Activated naive CD8-positive, alpha-beta T cell treated with anti-CD3 and anti-CD28 coated beads, Interleukin-2, amount 50 U/mL, for 24 hours (primary cell): Measurements from ENCODE around the gene LRGUK.
"Not testable (repeated sequence)": the region's sequence is repeated elsewhere in the genome, so short reads cannot be mapped to it uniquely, and the experiment has no call there.

Source experiments
- ATAC-seq: fragments of 150-1000 bp; cut with Tn5 transposase; one replicate; pipeline ENCODE4 v1.10.0; 2021
- DNase-seq: peaks from one replicate; pipeline ENCODE4 v3.0.0; 2021
- H3K27ac Mint-ChIP-seq: one replicate; pipeline ENCODE4 v1.8.0; 2021; ENCODE audit warnings: mild to moderate bottlenecking, mixed read lengths
- H3K27me3 Mint-ChIP-seq: one replicate; pipeline ENCODE4 v1.8.0; 2021; ENCODE audit warnings: mixed read lengths
- H3K36me3 Mint-ChIP-seq: one replicate; pipeline ENCODE4 v1.8.0; 2021; ENCODE audit warnings: low read depth, mixed read lengths
- H3K4me1 Mint-ChIP-seq: one replicate; pipeline ENCODE4 v1.8.0; 2021; ENCODE audit warnings: mixed read lengths
- H3K4me3 Mint-ChIP-seq: one replicate; pipeline ENCODE4 v1.8.0; 2021; ENCODE audit warnings: mild to moderate bottlenecking, moderate library complexity, mixed read lengths
- H3K9me3 Mint-ChIP-seq: one replicate; pipeline ENCODE4 v1.8.0; 2021; ENCODE audit warnings: mixed read lengths

Gene LRGUK

GRCh38 chr7:134280508-134280907, 153.4 kb downstream of the LRGUK start:
- Mint-ChIP-seq H3K4me3 (no peak overlapping the region), H3K9me3 (no peaks in the 10 kb centered on the region)

GRCh38 chr7:134284011-134284410, 156.9 kb downstream of the LRGUK start:
- Mint-ChIP-seq H3K9me3 (no peaks in the 10 kb centered on the region), H3K27ac (no peak overlapping the region), H3K4me3 (no peak overlapping the region), H3K36me3 (no peaks in the 10 kb centered on the region), H3K27me3 (peaks cover 11% of the 10 kb centered on the region), H3K4me1 (no peaks in the 10 kb centered on the region)
- DNase-seq (no peak), ATAC-seq (no peak)

More at GRCh38 chr7:134280508-134280907, 153.4 kb downstream of the LRGUK start:
- H3K27ac Mint-ChIP-seq: no peak overlapping the region
- H3K36me3 Mint-ChIP-seq: no peaks in the 10 kb centered on the region
- H3K4me1 Mint-ChIP-seq: no peaks in the 10 kb centered on the region
- ATAC-seq: no peak
- DNase-seq: no peak
- H3K27me3 Mint-ChIP-seq: peaks cover 30% of the 10 kb centered on the region

GRCh38 chr7:134284952-134285351, 157.8 kb downstream of the LRGUK start:
- no peaks in the 10 kb centered on the region for H3K4me1 Mint-ChIP-seq
- H3K27ac Mint-ChIP-seq: no peak overlapping the region

GRCh38 chr7:134287916-134288659, 160.9 kb downstream of the LRGUK start:
- Mint-ChIP-seq H3K27ac (no peak overlapping the region), H3K36me3 (peaks cover under 1% of the 10 kb centered on the region), H3K4me1 (peaks cover under 1% of the 10 kb centered on the region), H3K27me3 (no peaks in the 10 kb centered on the region), H3K4me3 (no peak overlapping the region), H3K9me3 (no peaks in the 10 kb centered on the region)
- ATAC-seq (no peak), DNase-seq (no peak)

More at GRCh38 chr7:134284952-134285351, 157.8 kb downstream of the LRGUK start:
- H3K9me3 Mint-ChIP-seq: no peaks in the 10 kb centered on the region
- H3K4me3 Mint-ChIP-seq: no peak overlapping the region
- ATAC-seq (no peak), DNase-seq (no peak)
- peaks cover 8% of the 10 kb centered on the region for H3K27me3 Mint-ChIP-seq
- H3K36me3 Mint-ChIP-seq: no peaks in the 10 kb centered on the region

GRCh38 chr7:134289423-134289822, 162.3 kb downstream of the LRGUK start:
- Mint-ChIP-seq H3K36me3 (peaks cover 7% of the 10 kb centered on the region), H3K4me1 (peaks cover 2% of the 10 kb centered on the region), H3K9me3 (no peaks in the 10 kb centered on the region), H3K27me3 (no peaks in the 10 kb centered on the region), H3K4me3 (no peak overlapping the region), H3K27ac (no peak overlapping the region)
- ATAC-seq (no peak), DNase-seq (no peak)

GRCh38 chr7:134289841-134290240, 162.7 kb downstream of the LRGUK start:
- Mint-ChIP-seq H3K27me3 (no peaks in the 10 kb centered on the region), H3K36me3 (peaks cover 11% of the 10 kb centered on the region), H3K27ac (no peak overlapping the region), H3K4me3 (no peak overlapping the region), H3K9me3 (no peaks in the 10 kb centered on the region), H3K4me1 (peaks cover 2% of the 10 kb centered on the region)
- no peak for DNase-seq
- no peak for ATAC-seq

- no peak for DNase-seq
- ATAC-seq: no peak
- Mint-ChIP-seq H3K27ac (no peak overlapping the region), H3K4me1 (peaks cover 2% of the 10 kb centered on the region), H3K9me3 (no peaks in the 10 kb centered on the region), H3K4me3 (no peak overlapping the region), H3K36me3 (peaks cover 16% of the 10 kb centered on the region), H3K27me3 (no peaks in the 10 kb centered on the region)
These were observed 163.1 kb downstream of the LRGUK start for GRCh38 chr7:134290286-134290685.

GRCh38 chr7:134293002-134293740, 166.0 kb downstream of the LRGUK start:
- no peaks in the 10 kb centered on the region for H3K9me3 Mint-ChIP-seq
- ATAC-seq (no peak), DNase-seq (no peak)
- H3K4me1 Mint-ChIP-seq: peaks cover 2% of the 10 kb centered on the region
- peaks cover 28% of the 10 kb centered on the region for H3K36me3 Mint-ChIP-seq
- H3K27me3 Mint-ChIP-seq: no peaks in the 10 kb centered on the region
- no peak overlapping the region for H3K4me3 Mint-ChIP-seq
- H3K27ac Mint-ChIP-seq: no peak overlapping the region

- not testable (repeated sequence) for H3K4me3 Mint-ChIP-seq, DNase-seq, ATAC-seq, H3K27ac Mint-ChIP-seq, H3K9me3 Mint-ChIP-seq, H3K27me3 Mint-ChIP-seq, H3K4me1 Mint-ChIP-seq
- peaks cover 39% of the 10 kb centered on the region for H3K36me3 Mint-ChIP-seq
These were observed 168.8 kb downstream of the LRGUK start for GRCh38 chr7:134295982-134296381.

GRCh38 chr7:134297489-134297888, 170.3 kb downstream of the LRGUK start:
- Mint-ChIP-seq H3K4me3 (no peak overlapping the region), H3K4me1 (peaks cover 2% of the 10 kb centered on the region), H3K9me3 (no peaks in the 10 kb centered on the region), H3K27me3 (no peaks in the 10 kb centered on the region), H3K36me3 (peaks cover 49% of the 10 kb centered on the region), H3K27ac (no peak overlapping the region)
- ATAC-seq (no peak), DNase-seq (no peak)

GRCh38 chr7:134298902-134299683, 172.0 kb downstream of the LRGUK start:
- Mint-ChIP-seq H3K36me3 (peaks cover 55% of the 10 kb centered on the region), H3K27ac (no peak overlapping the region), H3K4me3 (no peak overlapping the region), H3K4me1 (no peaks in the 10 kb centered on the region), H3K27me3 (no peaks in the 10 kb centered on the region), H3K9me3 (no peaks in the 10 kb centered on the region)
- no peak for DNase-seq
- ATAC-seq: no peak

- Mint-ChIP-seq H3K27ac (no peak overlapping the region), H3K36me3 (peaks cover 47% of the 10 kb centered on the region), H3K4me1 (no peaks in the 10 kb centered on the region), H3K4me3 (no peak overlapping the region), H3K9me3 (no peaks in the 10 kb centered on the region), H3K27me3 (no peaks in the 10 kb centered on the region)
- no peak for ATAC-seq
- no peak for DNase-seq
These were observed 173.8 kb downstream of the LRGUK start for GRCh38 chr7:134300988-134301387.

- Mint-ChIP-seq H3K4me1 (no peaks in the 10 kb centered on the region), H3K4me3 (no peak overlapping the region), H3K27me3 (no peaks in the 10 kb centered on the region), H3K27ac (no peak overlapping the region), H3K36me3 (peaks cover 44% of the 10 kb centered on the region), H3K9me3 (no peaks in the 10 kb centered on the region)
- no peak for DNase-seq
- no peak for ATAC-seq
These were observed 174.5 kb downstream of the LRGUK start for GRCh38 chr7:134301592-134301991.

- H3K27ac Mint-ChIP-seq: no peak overlapping the region
- H3K36me3 Mint-ChIP-seq: peaks cover 44% of the 10 kb centered on the region
- H3K9me3 Mint-ChIP-seq: no peaks in the 10 kb centered on the region
- DNase-seq (no peak), ATAC-seq (no peak)
- H3K4me3 Mint-ChIP-seq: no peak overlapping the region
- H3K4me1 Mint-ChIP-seq: no peaks in the 10 kb centered on the region
- no peaks in the 10 kb centered on the region for H3K27me3 Mint-ChIP-seq
These were observed 175.0 kb downstream of the LRGUK start for GRCh38 chr7:134302120-134302519.
